ENCODE measurements around the gene TAF1L.
"Not testable (repeated sequence)": the region's sequence is repeated elsewhere in the genome, so short reads cannot be mapped to it uniquely, and the experiment has no call there.

TAF1L gene

DNA sequence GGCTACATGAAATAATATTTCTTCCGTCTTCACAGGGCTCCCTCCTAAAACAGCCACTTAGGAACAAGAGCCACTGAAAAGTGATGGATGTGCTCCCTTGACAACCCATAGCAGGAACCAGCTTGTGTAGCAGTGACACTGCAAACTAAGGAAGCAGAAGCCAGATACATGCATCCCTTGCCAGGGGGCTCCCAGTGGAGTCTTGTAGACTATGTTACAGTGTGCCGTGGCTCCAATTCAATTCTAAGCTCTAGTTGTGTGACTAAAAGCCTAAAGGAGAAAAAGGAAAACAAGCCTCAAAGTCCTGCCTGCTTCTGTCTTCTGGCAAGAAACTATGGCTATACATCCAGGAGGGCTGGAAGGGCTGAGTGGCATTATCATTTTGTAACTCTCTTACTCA, 12.2 kb upstream of the TAF1L start:
- DNase-seq (ENCODE audit: low read depth): no peak
- no peak overlapping the region for H3K4me3 ChIP-seq (ENCODE audit: low read depth, low read length)
- TF ChIP-seq MYC (IDR thresholded peaks at IDR 0.05; ENCODE audit: low read depth, low read length) (no peak), POLR2A (IDR thresholded peaks at IDR 0.05; ENCODE audit: extremely low read depth, insufficient read length) (no peak)
- TF ChIP-seq, protein P1, sequence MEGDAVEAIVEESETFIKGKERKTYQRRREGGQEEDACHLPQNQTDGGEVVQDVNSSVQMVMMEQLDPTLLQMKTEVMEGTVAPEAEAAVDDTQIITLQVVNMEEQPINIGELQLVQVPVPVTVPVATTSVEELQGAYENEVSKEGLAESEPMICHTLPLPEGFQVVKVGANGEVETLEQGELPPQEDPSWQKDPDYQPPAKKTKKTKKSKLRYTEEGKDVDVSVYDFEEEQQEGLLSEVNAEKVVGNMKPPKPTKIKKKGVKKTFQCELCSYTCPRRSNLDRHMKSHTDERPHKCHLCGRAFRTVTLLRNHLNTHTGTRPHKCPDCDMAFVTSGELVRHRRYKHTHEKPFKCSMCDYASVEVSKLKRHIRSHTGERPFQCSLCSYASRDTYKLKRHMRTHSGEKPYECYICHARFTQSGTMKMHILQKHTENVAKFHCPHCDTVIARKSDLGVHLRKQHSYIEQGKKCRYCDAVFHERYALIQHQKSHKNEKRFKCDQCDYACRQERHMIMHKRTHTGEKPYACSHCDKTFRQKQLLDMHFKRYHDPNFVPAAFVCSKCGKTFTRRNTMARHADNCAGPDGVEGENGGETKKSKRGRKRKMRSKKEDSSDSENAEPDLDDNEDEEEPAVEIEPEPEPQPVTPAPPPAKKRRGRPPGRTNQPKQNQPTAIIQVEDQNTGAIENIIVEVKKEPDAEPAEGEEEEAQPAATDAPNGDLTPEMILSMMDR (IDR thresholded peaks at IDR 0.05; ENCODE audit: low read depth, low read length): no peak
- TF ChIP-seq, protein P2, sequence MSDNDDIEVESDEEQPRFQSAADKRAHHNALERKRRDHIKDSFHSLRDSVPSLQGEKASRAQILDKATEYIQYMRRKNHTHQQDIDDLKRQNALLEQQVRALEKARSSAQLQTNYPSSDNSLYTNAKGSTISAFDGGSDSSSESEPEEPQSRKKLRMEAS (IDR thresholded peaks at IDR 0.05; ENCODE audit: low read depth, low read length): no peak

DNA sequence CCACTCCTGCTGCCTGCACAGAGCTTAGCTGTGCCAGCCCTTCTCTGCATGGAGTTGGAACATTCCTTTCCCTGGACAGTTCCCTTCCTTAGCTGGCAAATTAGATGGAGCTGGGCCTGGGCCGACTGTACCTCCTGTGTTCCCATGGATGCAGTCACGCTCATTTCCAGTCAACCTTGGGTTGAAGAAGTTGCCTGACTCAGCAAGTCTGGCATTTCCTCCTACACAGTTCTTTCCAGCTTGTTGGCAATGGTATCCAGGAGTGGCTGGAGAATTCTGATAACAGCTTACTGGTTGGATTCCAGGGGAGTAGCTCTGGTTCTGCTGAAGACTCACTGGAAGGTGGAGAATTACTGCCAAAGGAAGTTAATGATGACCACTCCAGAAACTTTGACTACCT, 9.2 kb upstream of the TAF1L start:
- DNase-seq (ENCODE audit: low read depth): no peak
- no peak overlapping the region for H3K4me3 ChIP-seq (ENCODE audit: low read depth, low read length)
- TF ChIP-seq, protein P2 (IDR thresholded peaks at IDR 0.05; ENCODE audit: low read depth, low read length): no peak
- TF ChIP-seq MYC (IDR thresholded peaks at IDR 0.05; ENCODE audit: low read depth, low read length): no peak
- no peak for TF ChIP-seq POLR2A (IDR thresholded peaks at IDR 0.05; ENCODE audit: extremely low read depth, insufficient read length)
- TF ChIP-seq, protein P1 (IDR thresholded peaks at IDR 0.05; ENCODE audit: low read depth, low read length): no peak

DNA sequence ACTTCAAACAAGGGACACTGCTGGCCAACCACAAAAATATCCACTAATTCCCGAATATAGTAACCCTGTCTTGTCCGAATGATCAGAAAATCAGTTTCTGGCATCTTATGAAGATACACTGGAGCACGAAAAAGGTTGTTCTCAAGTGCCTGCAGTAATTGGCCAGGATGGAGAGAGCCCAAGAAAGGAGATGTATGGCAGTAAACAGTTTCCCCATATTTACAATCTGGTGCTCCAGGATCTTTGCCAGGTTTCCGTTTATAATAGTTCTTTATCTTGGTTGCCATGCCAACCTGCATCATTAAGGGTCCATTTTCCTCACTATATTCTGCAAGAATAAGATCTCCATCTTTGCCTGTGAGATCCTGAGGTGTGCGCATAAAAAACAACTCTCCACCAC, 2.3 kb downstream of the TAF1L start:
- not testable (repeated sequence) for H3K4me3 ChIP-seq (ENCODE audit: low read depth, low read length); DNase-seq (ENCODE audit: low read depth)

DNA sequence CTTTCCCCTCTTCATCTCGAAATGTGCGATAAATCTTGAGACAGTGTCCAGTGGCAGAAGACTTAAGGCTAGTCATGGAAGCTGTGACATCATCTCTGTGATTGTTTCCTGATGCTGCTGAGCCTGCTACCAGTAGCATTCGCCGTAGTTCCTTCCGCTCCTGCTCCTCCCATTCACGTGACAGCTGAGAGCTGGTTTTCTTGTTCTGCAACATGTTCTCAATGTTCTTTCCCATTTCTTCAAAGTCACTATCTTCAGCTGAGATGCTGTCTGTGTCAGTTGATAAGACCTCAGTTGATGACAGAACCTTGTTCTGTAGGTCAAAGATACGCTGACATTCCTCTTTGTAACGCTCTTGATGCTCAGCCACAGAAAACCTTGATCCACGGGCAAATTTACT, 3.5 kb downstream of the TAF1L start:
- TF ChIP-seq, protein P2 (IDR thresholded peaks at IDR 0.05; ENCODE audit: low read depth, low read length): no peak
- TF ChIP-seq MYC (IDR thresholded peaks at IDR 0.05; ENCODE audit: low read depth, low read length): no peak
- TF ChIP-seq, protein P1 (IDR thresholded peaks at IDR 0.05; ENCODE audit: low read depth, low read length): no peak
- no peak for TF ChIP-seq POLR2A (IDR thresholded peaks at IDR 0.05; ENCODE audit: extremely low read depth, insufficient read length)
- DNase-seq (ENCODE audit: low read depth): no peak
- H3K4me3 ChIP-seq (ENCODE audit: low read depth, low read length): no peak overlapping the region

DNA sequence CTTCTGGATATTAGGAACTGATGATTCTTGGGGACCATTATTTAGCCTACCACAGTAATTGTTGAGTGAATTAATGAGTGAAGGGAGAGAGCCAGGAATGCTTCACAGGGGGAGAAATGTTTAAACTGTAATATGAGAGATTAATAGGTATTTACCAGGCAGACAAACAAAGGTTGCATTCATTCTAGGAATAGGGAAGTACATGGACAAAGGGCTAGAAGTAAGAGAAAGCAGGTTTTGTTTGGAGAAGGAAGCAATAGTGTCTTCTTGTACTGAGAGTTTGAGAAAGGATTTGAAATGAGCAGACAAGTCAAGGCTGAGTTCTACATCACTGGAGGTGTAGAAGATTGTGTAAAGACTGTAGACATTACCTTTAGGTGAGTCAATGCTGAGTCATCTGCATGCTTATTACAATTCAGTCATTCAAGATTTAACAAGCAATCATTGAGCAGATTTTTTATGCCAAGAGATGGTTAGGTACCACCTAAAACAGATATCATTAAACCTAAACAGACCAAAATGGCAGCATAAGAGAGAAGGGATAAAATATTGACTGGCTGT, 8.0 kb downstream of the TAF1L start:
- no peak overlapping the region for H3K4me3 ChIP-seq (ENCODE audit: low read depth, low read length)
- TF ChIP-seq, protein P2 (IDR thresholded peaks at IDR 0.05; ENCODE audit: low read depth, low read length): no peak
- TF ChIP-seq, protein P1 (IDR thresholded peaks at IDR 0.05; ENCODE audit: low read depth, low read length): no peak
- TF ChIP-seq POLR2A (IDR thresholded peaks at IDR 0.05; ENCODE audit: extremely low read depth, insufficient read length) (no peak), MYC (IDR thresholded peaks at IDR 0.05; ENCODE audit: low read depth, low read length) (no peak)
- DNase-seq (ENCODE audit: low read depth): no peak

DNA sequence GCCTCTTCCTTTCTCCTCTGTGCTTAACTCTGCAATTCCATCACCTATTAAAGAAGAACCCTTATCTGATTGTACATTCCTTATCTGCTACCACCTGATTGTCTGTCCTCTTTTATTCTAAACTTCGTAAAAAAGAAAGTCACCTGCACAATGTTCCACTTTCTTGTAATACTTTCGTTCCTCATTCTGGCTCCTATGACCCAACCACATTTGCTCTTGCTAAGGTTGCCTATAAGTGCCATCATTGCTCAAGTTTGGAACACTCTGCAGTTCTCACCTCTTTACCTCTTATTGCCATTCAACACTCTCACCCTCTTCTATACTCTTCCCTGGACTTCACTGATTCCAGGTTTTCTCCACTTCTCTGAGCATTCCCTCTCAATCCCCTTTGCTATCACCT, 10.1 kb downstream of the TAF1L start:
- no peak for DNase-seq (ENCODE audit: low read depth)
- TF ChIP-seq, protein P2 (IDR thresholded peaks at IDR 0.05; ENCODE audit: low read depth, low read length): no peak
- no peak for TF ChIP-seq POLR2A (IDR thresholded peaks at IDR 0.05; ENCODE audit: extremely low read depth, insufficient read length)
- TF ChIP-seq, protein P1 (IDR thresholded peaks at IDR 0.05; ENCODE audit: low read depth, low read length): no peak
- no peak for TF ChIP-seq MYC (IDR thresholded peaks at IDR 0.05; ENCODE audit: low read depth, low read length)
- no peak overlapping the region for H3K4me3 ChIP-seq (ENCODE audit: low read depth, low read length)
